Measurements from ENCODE around the gene CMSS1.

CMSS1 gene

GRCh38 chr3:100206687-100207086 is 389.0 kb downstream of the CMSS1 start:
- TF ChIP-seq CTCF (IDR thresholded peaks at IDR 0.05): no peak
- Histone ChIP-seq H3K27ac (no peak overlapping the region), H3K4me3 (no peak overlapping the region)
- DNase-seq (ENCODE audit: low spot score): no peak

- H3K27ac ChIP-seq: no peak overlapping the region
- no peak for DNase-seq (ENCODE audit: low spot score)
- no peak for TF ChIP-seq CTCF (IDR thresholded peaks at IDR 0.05)
- no peak overlapping the region for H3K4me3 ChIP-seq
Observed at GRCh38 chr3:100207886-100208285, 390.2 kb downstream of the CMSS1 start.

- no peak for DNase-seq (ENCODE audit: low spot score)
- H3K4me3 ChIP-seq: no peak overlapping the region
- no peak for TF ChIP-seq CTCF (IDR thresholded peaks at IDR 0.05)
- H3K27ac ChIP-seq: no peak overlapping the region
Observed at GRCh38 chr3:100209169-100209568, 391.5 kb downstream of the CMSS1 start.

GRCh38 chr3:100209948-100210771 is 392.5 kb downstream of the CMSS1 start:
- H3K27ac ChIP-seq: peak overlapping the region in 1 of 2 donors; percentile 63
- H3K4me3 ChIP-seq: peak overlapping the region; percentile 7
- no peak for DNase-seq (ENCODE audit: low spot score)
- TF ChIP-seq CTCF (IDR thresholded peaks at IDR 0.05): no peak

GRCh38 chr3:100210772-100211135 is 393.1 kb downstream of the CMSS1 start:
- TF ChIP-seq CTCF (IDR thresholded peaks at IDR 0.05): no peak
- peak overlapping the region; percentile 7 for H3K4me3 ChIP-seq
- no peak for DNase-seq (ENCODE audit: low spot score)
- H3K27ac ChIP-seq: peak overlapping the region in 1 of 2 donors; percentile 63

GRCh38 chr3:100213891-100214573 is 396.4 kb downstream of the CMSS1 start:
- no peak overlapping the region for H3K27ac ChIP-seq
- TF ChIP-seq CTCF (IDR thresholded peaks at IDR 0.05): no peak

GRCh38 chr3:100214574-100214964 is 396.9 kb downstream of the CMSS1 start:
- H3K27ac ChIP-seq: no peak overlapping the region
- no peak for TF ChIP-seq CTCF (IDR thresholded peaks at IDR 0.05)
- no peak overlapping the region for H3K4me3 ChIP-seq
- no peak for DNase-seq (ENCODE audit: low spot score)

More at GRCh38 chr3:100213891-100214573, 396.4 kb downstream of the CMSS1 start:
- no peak for DNase-seq (ENCODE audit: low spot score)
- no peak overlapping the region for H3K4me3 ChIP-seq
